Right lobe of liver (tissue), 4 donors: ENCODE data around the gene SPATA18.

ENCODE experiments used
- POLR2A ChIP-seq: fragments of 450-650 bp; IDR thresholded peaks from one replicate; pipeline ENCODE4 v1.6.1; 2017; ENCODE audit warnings: antibody characterized with exemption, mild to moderate bottlenecking
- TF ChIP-seq, protein P1 (sequence below), 4 donors: fragments of 200-600 bp in 3 of 4; fragments of 450-650 bp in 1 of 4; IDR thresholded peaks; one replicate each; pipeline versions ENCODE4 v1.5.1 to v1.8.0; 2016 to 2022; ENCODE audit warnings: antibody characterized with exemption in 4 of 4, mild to moderate bottlenecking in 2 of 4
- donor health status: DM: no; HTN: no; CAD: no.
- donor health status: DM: no; HTN: no; CAD: no.
- donor health status: DM: no; HTN: yes; CAD: no.

DNA sequence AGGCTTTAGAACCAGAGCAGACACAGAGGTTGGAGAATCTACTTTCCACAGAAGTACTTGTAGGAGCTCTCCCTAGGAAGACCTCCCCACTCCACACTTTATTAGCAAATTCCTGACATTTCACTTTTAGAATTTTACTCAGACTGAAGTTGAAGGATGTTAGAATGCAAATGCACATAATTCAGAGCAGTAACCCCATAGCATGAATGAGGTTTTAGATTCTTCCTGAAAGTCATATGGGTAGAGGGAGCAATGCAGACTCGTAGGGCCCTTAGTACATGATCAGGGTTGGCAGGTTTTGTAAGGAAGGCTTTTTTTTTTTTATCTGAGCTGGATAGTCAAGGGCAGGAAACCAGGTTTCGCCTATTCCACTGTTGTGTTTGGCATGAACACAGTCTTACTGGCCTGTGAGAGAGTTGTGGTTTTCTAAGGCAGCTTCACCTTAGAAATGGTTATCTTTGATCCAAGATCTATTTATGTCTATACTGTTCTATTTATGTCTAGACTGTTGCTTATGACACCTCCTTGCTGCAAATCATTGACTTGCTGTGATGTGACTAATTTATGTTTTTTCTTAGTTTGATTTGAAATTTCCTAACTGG is 48.9 kb downstream of the SPATA18 start:
- no peak for TF ChIP-seq POLR2A
- TF ChIP-seq, protein P1, sequence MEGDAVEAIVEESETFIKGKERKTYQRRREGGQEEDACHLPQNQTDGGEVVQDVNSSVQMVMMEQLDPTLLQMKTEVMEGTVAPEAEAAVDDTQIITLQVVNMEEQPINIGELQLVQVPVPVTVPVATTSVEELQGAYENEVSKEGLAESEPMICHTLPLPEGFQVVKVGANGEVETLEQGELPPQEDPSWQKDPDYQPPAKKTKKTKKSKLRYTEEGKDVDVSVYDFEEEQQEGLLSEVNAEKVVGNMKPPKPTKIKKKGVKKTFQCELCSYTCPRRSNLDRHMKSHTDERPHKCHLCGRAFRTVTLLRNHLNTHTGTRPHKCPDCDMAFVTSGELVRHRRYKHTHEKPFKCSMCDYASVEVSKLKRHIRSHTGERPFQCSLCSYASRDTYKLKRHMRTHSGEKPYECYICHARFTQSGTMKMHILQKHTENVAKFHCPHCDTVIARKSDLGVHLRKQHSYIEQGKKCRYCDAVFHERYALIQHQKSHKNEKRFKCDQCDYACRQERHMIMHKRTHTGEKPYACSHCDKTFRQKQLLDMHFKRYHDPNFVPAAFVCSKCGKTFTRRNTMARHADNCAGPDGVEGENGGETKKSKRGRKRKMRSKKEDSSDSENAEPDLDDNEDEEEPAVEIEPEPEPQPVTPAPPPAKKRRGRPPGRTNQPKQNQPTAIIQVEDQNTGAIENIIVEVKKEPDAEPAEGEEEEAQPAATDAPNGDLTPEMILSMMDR (IDR thresholded peaks at IDR 0.05) = no peak
